Common myeloid progenitor, CD34-positive (primary cell): Measurements from ENCODE around the gene KRT27.
"Not testable (repeated sequence)": the region's sequence is repeated elsewhere in the genome, so short reads cannot be mapped to it uniquely, and the experiment has no call there.

Experiments
- CTCF ChIA-PET: fragments of 350-600 bp; sonication (Branson Sonifier 250); formaldehyde crosslinking; loops from one replicate; lab custom pipeline; 2021; ENCODE audit warnings: antibody characterized with exemption; lab: Charles Lee
- POLR2A ChIA-PET: fragments of 350-600 bp; sonication (Branson Sonifier 250); formaldehyde crosslinking; loops from one replicate; lab custom pipeline; 2021; ENCODE audit warnings: antibody characterized with exemption; lab: Charles Lee
- DNase-seq, 3 donors: peaks; one replicate each; pipeline versions ENCODE4 v3.0.0 to v3.0.0-alpha.2; 2013
- H3K27ac ChIP-seq, 2 experiments: 1 replicate in 1 of 2; 2 replicates in 1 of 2; pipeline ENCODE4 v1.7.0; 2013; ENCODE audit warnings: inconsistent platforms in 2 of 2, low read length in 2 of 2, mild to moderate bottlenecking in 2 of 2, low read depth in 1 of 2, moderate library complexity in 1 of 2; ENCODE audit not compliant: severe bottlenecking in 2 of 2, insufficient read depth in 1 of 2, poor library complexity in 1 of 2
- H3K27me3 ChIP-seq, 5 experiments: replicated peaks in 2 of 5; 1 replicate in 3 of 5; 2 replicates in 2 of 5; pipeline versions ENCODE4 v1.6.1 to v1.7.0; 2013; ENCODE audit warnings: low read length in 4 of 5, mild to moderate bottlenecking in 2 of 5, moderate library complexity in 2 of 5, inconsistent platforms in 1 of 5; ENCODE audit not compliant: insufficient read depth in 5 of 5, control insufficient read depth in 4 of 5
- H3K36me3 ChIP-seq, 4 experiments: 1 replicate in 2 of 4; 2 replicates in 2 of 4; pipeline versions ENCODE4 v1.6.1 to v1.7.0; 2013; ENCODE audit warnings: low read length in 3 of 4, control low read depth in 1 of 4, mild to moderate bottlenecking in 1 of 4; ENCODE audit not compliant: control insufficient read depth in 4 of 4, insufficient read depth in 4 of 4
- H3K4me1 ChIP-seq, 4 experiments: 1 replicate in 3 of 4; 2 replicates in 1 of 4; pipeline versions ENCODE4 v1.6.1 to v1.7.1; 2013; ENCODE audit warnings: low read length in 3 of 4, mild to moderate bottlenecking in 3 of 4, control low read depth in 1 of 4, inconsistent platforms in 1 of 4, moderate library complexity in 1 of 4; ENCODE audit not compliant: control insufficient read depth in 4 of 4, insufficient read depth in 4 of 4; ENCODE audit errors: control extremely low read depth in 1 of 4
- H3K4me3 ChIP-seq, 7 experiments: 1 replicate in 4 of 7; 2 replicates in 3 of 7; pipeline versions ENCODE4 v1.5.1 to v1.7.0; 2013; ENCODE audit warnings: mild to moderate bottlenecking in 7 of 7, low read length in 6 of 7, moderate library complexity in 6 of 7, inconsistent platforms in 2 of 7, low read depth in 2 of 7, control low read depth in 1 of 7; ENCODE audit not compliant: insufficient read depth in 4 of 7, control insufficient read depth in 1 of 7; ENCODE audit errors: extremely low read depth in 1 of 7
- H3K9me3 ChIP-seq, 5 experiments: 1 replicate in 4 of 5; 2 replicates in 1 of 5; pipeline versions ENCODE4 v1.6.1 to v1.7.1; 2013; ENCODE audit warnings: low read length in 4 of 5, mild to moderate bottlenecking in 2 of 5, inconsistent platforms in 1 of 5, low read depth in 1 of 5, moderate library complexity in 1 of 5; ENCODE audit not compliant: control insufficient read depth in 4 of 5, insufficient read depth in 2 of 5; ENCODE audit errors: control extremely low read depth in 1 of 5
- whole genome bisulfite sequencing: methylation state at CpG from one replicate; pipeline ENCODE4 v1.1.5; 2013; ENCODE audit not compliant: insufficient coverage; 5-methylcytosine and 5-hydroxymethylcytosine counted together

KRT27 gene

GRCh38 chr17:40817103-40817682 lies 34.8 kb upstream of the KRT27 start:
- Histone ChIP-seq H3K9me3 (peaks cover 0 to 5% (median 2%) of the 10 kb centered on the region in 5 experiments), H3K27me3 (peaks cover 4 to 27% (median 10%) of the 10 kb centered on the region in 5 experiments), H3K36me3 (peaks cover 0 to 12% (median 3%) of the 10 kb centered on the region in 4 experiments), H3K4me3 (no peak overlapping the region), H3K4me1 (peaks cover 0 to 11% (median 3%) of the 10 kb centered on the region in 4 experiments), H3K27ac (no peak overlapping the region)
- 93% methylated on average over 4 of the region's 4 CpGs for WGBS
- ChIA-PET POLR2A (no interaction called here), CTCF (no interaction called here)
- DNase-seq, result no peak

GRCh38 chr17:40816569-40816968 lies 34.2 kb upstream of the KRT27 start:
- Histone ChIP-seq H3K4me1 (peaks cover 0 to 11% (median 3%) of the 10 kb centered on the region in 4 experiments), H3K4me3 (no peak overlapping the region), H3K27me3 (peaks cover 4 to 29% (median 12%) of the 10 kb centered on the region in 5 experiments), H3K9me3 (peaks cover 0 to 5% (median 2%) of the 10 kb centered on the region in 5 experiments), H3K36me3 (peaks cover 0 to 10% (median 3%) of the 10 kb centered on the region in 4 experiments), H3K27ac (no peak overlapping the region)
- no CpG with 5 or more reads among the region's 3 CpGs for whole genome bisulfite sequencing
- POLR2A ChIA-PET, result no interaction called here
- DNase-seq, result no peak
- CTCF ChIA-PET, result interaction anchor here (1.2 kb wide), 1 partner anchor 846 kb away, joined by 3 read pairs; no protein-coding TSS in a partner anchor

GRCh38 chr17:40815381-40815780 lies 33.0 kb upstream of the KRT27 start:
- no peak overlapping the region for H3K27ac ChIP-seq
- peaks cover 0 to 10% (median 3%) of the 10 kb centered on the region in 4 experiments for H3K36me3 ChIP-seq
- POLR2A ChIA-PET, result no interaction called here
- peaks cover 0 to 7% (median under 1%) of the 10 kb centered on the region in 5 experiments for H3K9me3 ChIP-seq
- CTCF ChIA-PET, result no interaction called here
- no peak overlapping the region for H3K4me3 ChIP-seq
- WGBS, result no CpG with 5 or more reads among the region's 1 CpG
- peaks cover 6 to 33% (median 20%) of the 10 kb centered on the region in 5 experiments for H3K27me3 ChIP-seq
- DNase-seq, result no peak
- H3K4me1 ChIP-seq, result peaks cover 0 to 11% (median 3%) of the 10 kb centered on the region in 4 experiments

GRCh38 chr17:40814657-40815056 lies 32.3 kb upstream of the KRT27 start:
- H3K9me3 ChIP-seq, DNase-seq, POLR2A ChIA-PET, H3K4me3 ChIP-seq, CTCF ChIA-PET, H3K36me3 ChIP-seq, H3K27ac ChIP-seq: not testable (repeated sequence)
- WGBS, result no CpG with 5 or more reads among the region's 3 CpGs
- Histone ChIP-seq H3K4me1 (peaks cover 0 to 11% (median 3%) of the 10 kb centered on the region in 4 experiments), H3K27me3 (peaks cover 10 to 38% (median 27%) of the 10 kb centered on the region in 5 experiments)

GRCh38 chr17:40813804-40814203 lies 31.5 kb upstream of the KRT27 start:
- Histone ChIP-seq H3K36me3 (peaks cover 0 to 10% (median 3%) of the 10 kb centered on the region in 4 experiments), H3K27me3 (peaks cover 13 to 46% (median 30%) of the 10 kb centered on the region in 5 experiments), H3K4me1 (peaks cover 0 to 5% (median 0%) of the 10 kb centered on the region in 4 experiments), H3K9me3 (peaks cover 0 to 5% (median 0%) of the 10 kb centered on the region in 5 experiments), H3K27ac (no peak overlapping the region), H3K4me3 (no peak overlapping the region)
- DNase-seq, result no peak
- CTCF ChIA-PET, result no interaction called here
- 80% methylated on average over 4 of the region's 4 CpGs for WGBS
- POLR2A ChIA-PET, result no interaction called here

- Histone ChIP-seq H3K36me3 (peaks cover 0 to 9% (median 3%) of the 10 kb centered on the region in 4 experiments), H3K27ac (no peak overlapping the region), H3K27me3 (peaks cover 13 to 56% (median 30%) of the 10 kb centered on the region in 5 experiments), H3K4me3 (no peak overlapping the region), H3K4me1 (no peaks in the 10 kb centered on the region), H3K9me3 (peaks cover 0 to 5% (median 0%) of the 10 kb centered on the region in 5 experiments)
- 86% methylated on average over 1 of the region's 3 CpGs for WGBS
- ChIA-PET CTCF (no interaction called here), POLR2A (no interaction called here)
- DNase-seq, result no peak
These were observed 30.3 kb upstream of the KRT27 start for GRCh38 chr17:40812639-40813038.

GRCh38 chr17:40810494-40810893 lies 28.1 kb upstream of the KRT27 start:
- DNase-seq, result no peak
- POLR2A ChIA-PET, result no interaction called here
- Histone ChIP-seq H3K36me3 (no peaks in the 10 kb centered on the region), H3K27me3 (peaks cover 20 to 77% (median 36%) of the 10 kb centered on the region in 5 experiments), H3K4me3 (no peak overlapping the region), H3K27ac (no peak overlapping the region), H3K4me1 (no peaks in the 10 kb centered on the region), H3K9me3 (peaks cover 0 to 3% (median 0%) of the 10 kb centered on the region in 5 experiments)
- WGBS, result 93% methylated on average over 3 of the region's 6 CpGs
- CTCF ChIA-PET, result no interaction called here
